Osteocyte (in vitro differentiated cells): ENCODE results near the gene CAV3. TPM values are rescaled to one million over a fixed set of nuclear protein-coding genes. Genes with fewer than 3 reads are reported as not detected.
A peak's percentile ranks its signal among the peaks of the same experiment; 100 is the strongest.

Source experiments
- DNase-seq: peaks from one replicate; pipeline ENCODE4 v3.0.0; 2021; ENCODE audit warnings: mixed read lengths; ENCODE audit not compliant: unreplicated experiment; ENCODE audit errors: extremely low spot score
- H3K27ac Mint-ChIP-seq: one replicate; pipeline ENCODE4 v1.8.0; 2021; ENCODE audit warnings: mild to moderate bottlenecking, mixed read lengths; ENCODE audit not compliant: unreplicated experiment
- H3K27me3 Mint-ChIP-seq: one replicate; pipeline ENCODE4 v1.8.0; 2021; ENCODE audit warnings: mixed read lengths; ENCODE audit not compliant: unreplicated experiment
- H3K36me3 Mint-ChIP-seq: one replicate; pipeline ENCODE4 v1.8.0; 2021; ENCODE audit warnings: mixed read lengths; ENCODE audit not compliant: unreplicated experiment
- H3K4me1 Mint-ChIP-seq: one replicate; pipeline ENCODE4 v1.8.0; 2021; ENCODE audit warnings: mixed read lengths; ENCODE audit not compliant: unreplicated experiment
- H3K4me3 Mint-ChIP-seq: one replicate; pipeline ENCODE4 v1.8.0; 2021; ENCODE audit warnings: mild to moderate bottlenecking, moderate library complexity, mixed read lengths; ENCODE audit not compliant: unreplicated experiment
- H3K9me3 Mint-ChIP-seq: one replicate; pipeline ENCODE4 v1.8.0; 2021; ENCODE audit warnings: mixed read lengths; ENCODE audit not compliant: unreplicated experiment
- CTCF ChIP-seq: fragments of 200-600 bp; sonication (generic); IDR thresholded peaks from 2 replicates; pipeline ENCODE4 v1.5.0; 2021; ENCODE audit warnings: antibody characterized with exemption, mild to moderate bottlenecking, moderate library complexity
- total RNA-seq: library from RNA; stranded (reverse); gene quantifications from 2 replicates; pipeline ENCODE4 v1.2.1, GENCODE V29; 2021

The CAV3 gene
- total RNA-seq, 1 donor from 2014 or later, result not detected

- peak; percentile 80 for DNase-seq
Observed at GRCh38 chr3:8767667-8768363, 34.2 kb downstream of the CAV3 start.

GRCh38 chr3:8768364-8769087 is 34.9 kb downstream of the CAV3 start:
- Mint-ChIP-seq H3K4me1 (peaks cover 41% of the 10 kb centered on the region), H3K9me3 (no peaks in the 10 kb centered on the region), H3K27ac (peak overlapping the region; percentile 42), H3K27me3 (no peaks in the 10 kb centered on the region), H3K4me3 (peak overlapping the region; percentile 83), H3K36me3 (peaks cover 5% of the 10 kb centered on the region)
- DNase-seq, result peak; percentile 72
- TF ChIP-seq CTCF, result no peak

More at GRCh38 chr3:8767667-8768363, 34.2 kb downstream of the CAV3 start:
- Mint-ChIP-seq H3K4me3 (peak overlapping the region; percentile 83), H3K27me3 (no peaks in the 10 kb centered on the region), H3K27ac (no peak overlapping the region), H3K36me3 (peaks cover 5% of the 10 kb centered on the region), H3K9me3 (no peaks in the 10 kb centered on the region), H3K4me1 (peaks cover 41% of the 10 kb centered on the region)
- no peak for TF ChIP-seq CTCF

GRCh38 chr3:8769088-8769822 is 35.7 kb downstream of the CAV3 start, which contains the start of gene OXTR:
Gene OXTR (minus strand): TSS chr3:8769613. CDS start chr3:8768187, 1,426 bp downstream.
- peak within 1 kb of the TSS; percentile 83 for H3K4me3 Mint-ChIP-seq
- DNase-seq, result peak; percentile 95
- H3K27me3 Mint-ChIP-seq, result no peaks in the 10 kb centered on the region
- peak; percentile 100 for TF ChIP-seq CTCF
- H3K27ac Mint-ChIP-seq, result peak within 1 kb of the TSS; percentile 72
- peaks cover 43% of the 10 kb centered on the region for H3K4me1 Mint-ChIP-seq
- H3K9me3 Mint-ChIP-seq, result no peaks in the 10 kb centered on the region
- H3K36me3 Mint-ChIP-seq, result peaks cover 5% of the 10 kb centered on the region

- H3K27ac Mint-ChIP-seq, result no peak overlapping the region
Observed at GRCh38 chr3:8773941-8774542, 40.4 kb downstream of the CAV3 start.

More at GRCh38 chr3:8773941-8774542, 40.4 kb downstream of the CAV3 start:
- no peak for TF ChIP-seq CTCF
- no peak for DNase-seq
- no peaks in the 10 kb centered on the region for H3K9me3 Mint-ChIP-seq
- H3K4me3 Mint-ChIP-seq, result no peak overlapping the region
- peaks cover 39% of the 10 kb centered on the region for H3K4me1 Mint-ChIP-seq
- no peaks in the 10 kb centered on the region for H3K27me3 Mint-ChIP-seq
- H3K36me3 Mint-ChIP-seq, result no peaks in the 10 kb centered on the region
